HG02970 (cell line): ENCODE data around the gene KDM7A.
"Not testable (repeated sequence)": the region's sequence is repeated elsewhere in the genome, so short reads cannot be mapped to it uniquely, and the experiment has no call there.

ENCODE experiments used
- ATAC-seq: cut with Tn5 transposase; IDR thresholded peaks from one replicate; pipeline ENCODE4 v1.9.1; 2021; ENCODE audit warnings: mild to moderate bottlenecking, moderate library complexity, moderate number of reproducible peaks; ENCODE audit not compliant: unreplicated experiment, low FRiP score

The KDM7A gene

DNA sequence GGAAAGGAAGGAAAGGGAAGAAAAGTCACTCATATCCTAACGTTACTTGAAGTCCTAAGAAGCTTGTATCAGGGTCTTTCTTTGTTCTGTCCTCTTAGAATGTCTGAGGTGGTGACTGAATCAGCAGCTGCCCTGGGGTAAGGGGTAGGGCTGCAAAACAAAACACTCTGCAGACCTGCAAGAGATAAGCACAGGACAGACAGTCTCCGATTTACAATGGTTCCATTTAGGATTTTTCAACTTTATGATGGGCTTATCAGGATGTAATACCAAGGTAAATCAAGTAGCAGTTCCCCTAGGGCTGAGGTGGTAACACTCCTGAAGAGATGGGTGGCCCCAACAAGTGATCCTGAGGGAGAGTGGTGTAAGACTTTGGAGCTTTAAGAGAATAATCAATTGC lies 16.5 kb downstream of the KDM7A start:
- no peak for ATAC-seq

DNA sequence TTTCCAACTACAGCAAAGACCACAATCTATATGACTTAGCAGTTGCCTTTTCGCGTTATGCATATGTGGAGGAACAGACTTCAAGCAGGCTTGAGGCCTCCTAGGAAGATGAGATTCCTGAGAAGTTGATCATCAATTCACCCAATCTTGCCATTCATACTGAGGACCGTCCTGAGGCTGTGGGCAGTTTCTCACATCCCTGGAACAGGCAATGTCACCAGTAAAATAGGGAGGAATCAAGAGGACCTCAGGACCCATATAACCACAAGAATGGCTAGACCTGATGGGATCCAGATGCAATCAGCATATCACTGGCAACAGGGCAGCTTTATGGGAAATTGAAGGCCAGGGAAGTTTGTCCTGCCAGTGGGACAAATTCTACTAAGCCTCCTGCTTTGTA lies 17.3 kb downstream of the KDM7A start:
- no peak for ATAC-seq

DNA sequence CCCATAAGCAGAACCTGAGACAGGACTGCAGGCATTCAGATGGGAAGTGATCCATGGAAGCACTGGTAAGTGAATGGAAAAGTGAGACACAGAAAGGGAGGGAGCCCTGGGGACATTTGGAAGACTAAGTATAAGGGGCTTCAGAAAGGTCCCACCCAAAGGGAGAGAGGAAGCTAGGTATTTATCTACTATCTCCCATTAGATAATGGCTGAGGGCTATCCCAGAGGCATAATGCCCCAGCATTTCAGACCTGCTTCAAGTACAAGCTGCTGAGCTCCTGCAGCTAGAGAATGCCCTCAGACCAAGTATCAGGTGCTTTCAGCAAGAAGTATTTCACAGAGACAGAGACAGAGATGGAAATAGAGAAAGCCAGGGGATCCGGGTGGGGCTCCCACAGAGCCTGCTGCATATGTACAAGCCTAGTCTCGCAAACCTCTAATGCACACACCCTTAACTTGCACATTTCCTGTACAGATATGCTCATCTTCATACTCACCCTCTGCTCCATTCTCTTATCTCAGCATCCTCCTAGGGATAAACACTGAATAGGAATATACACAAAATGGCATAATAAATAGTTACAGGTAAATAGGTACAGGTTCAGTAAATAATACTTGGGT lies 20.2 kb downstream of the KDM7A start:
- no peak for ATAC-seq

DNA sequence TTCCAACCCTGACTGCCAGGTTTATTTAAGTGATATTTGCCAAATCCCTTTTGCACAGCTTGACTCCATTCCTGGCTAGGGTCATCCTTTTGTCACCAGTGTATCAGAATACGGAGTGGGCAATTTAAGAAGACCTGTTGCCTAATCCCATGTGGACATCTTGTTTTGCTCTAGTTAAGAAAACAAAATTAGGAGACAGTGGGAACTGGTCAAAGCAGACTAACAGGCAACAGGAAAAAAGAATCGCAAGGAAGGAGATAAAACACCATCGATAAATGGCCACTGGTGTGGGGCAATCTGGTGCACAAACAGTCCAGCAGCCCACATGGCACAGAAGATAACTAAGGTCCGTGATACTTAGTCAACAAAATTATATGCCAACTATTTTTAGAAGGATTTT lies 21.4 kb downstream of the KDM7A start:
- no peak for ATAC-seq

DNA sequence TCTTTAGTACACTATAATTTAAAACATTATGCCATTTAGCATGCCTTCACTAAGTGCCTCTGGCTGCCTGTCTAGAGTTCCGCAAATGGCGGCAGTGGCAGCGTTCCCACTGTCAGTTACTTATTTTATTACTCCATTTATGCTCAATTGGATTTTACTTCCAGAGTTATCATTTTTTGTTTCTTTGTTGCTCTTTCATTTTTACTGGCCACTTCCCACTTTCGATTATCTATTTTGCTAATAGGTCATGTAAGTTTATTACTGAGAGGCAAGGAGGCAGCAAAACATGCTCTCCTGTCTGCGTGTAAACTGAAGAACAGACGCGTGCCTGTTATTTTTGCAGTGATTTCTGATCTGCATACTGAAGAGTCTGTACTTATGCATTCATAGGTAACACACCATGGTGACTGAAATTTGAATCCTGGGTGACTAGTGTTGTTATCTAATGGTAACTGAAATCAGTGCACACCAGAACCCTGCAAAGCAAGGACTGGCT lies 23.1 kb downstream of the KDM7A start:
- no peak for ATAC-seq

DNA sequence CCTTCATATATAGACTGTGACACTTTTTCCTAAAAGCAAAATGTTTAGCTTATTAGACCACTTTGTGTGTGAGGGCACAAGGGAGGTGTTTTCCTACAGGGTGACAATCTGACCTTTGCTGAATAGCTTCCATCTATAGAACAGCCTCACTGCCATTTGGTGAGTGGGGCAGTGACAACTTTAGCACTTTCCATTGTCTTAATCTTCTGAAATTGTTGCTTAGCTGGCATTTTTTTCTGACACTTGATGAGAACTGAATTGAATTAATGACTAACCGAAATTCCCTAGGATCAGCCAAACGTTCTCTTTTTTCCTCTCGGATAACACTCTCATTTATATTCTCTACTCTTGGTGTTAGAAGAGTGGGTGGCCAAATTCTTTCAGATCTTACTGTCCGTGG lies 30.2 kb downstream of the KDM7A start:
- ATAC-seq: no peak

DNA sequence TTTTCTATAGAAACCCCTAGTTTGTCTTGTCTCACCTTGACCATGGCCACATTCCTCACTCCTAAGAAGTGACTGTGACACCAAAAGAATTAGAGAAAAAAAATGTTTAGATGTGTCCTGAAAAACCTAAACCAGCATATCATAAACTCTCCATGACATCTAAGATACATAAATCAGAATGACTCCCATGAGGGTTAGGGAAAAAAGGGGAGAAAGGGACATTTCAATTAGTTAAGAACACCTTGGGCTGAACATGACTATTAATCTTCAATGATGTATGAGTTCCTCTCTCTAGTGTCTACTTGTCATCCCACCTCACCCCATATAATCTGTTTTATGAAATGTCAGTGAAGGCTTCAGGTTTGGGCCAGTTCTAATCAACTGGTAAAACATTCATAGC lies 31.1 kb downstream of the KDM7A start:
- no peak for ATAC-seq

DNA sequence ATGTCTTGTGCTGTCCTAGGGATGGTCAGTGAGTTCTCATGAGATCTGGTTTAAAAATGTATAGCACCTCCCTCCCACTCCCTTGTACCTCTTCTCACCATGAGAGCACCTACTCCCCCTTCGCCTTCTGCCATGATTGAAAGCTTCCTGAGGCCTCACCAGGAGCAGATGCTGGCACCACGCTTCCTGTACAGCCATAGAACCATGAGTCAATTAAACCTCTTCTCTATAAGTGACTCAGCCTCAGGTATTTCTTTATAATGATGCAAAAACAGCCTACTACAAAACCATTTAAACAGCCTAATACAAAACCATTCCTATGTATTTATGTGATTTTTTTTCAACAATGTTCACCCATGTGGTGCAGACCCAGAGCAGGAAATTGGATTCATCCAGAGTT lies 32.0 kb downstream of the KDM7A start:
- ATAC-seq: no peak

DNA sequence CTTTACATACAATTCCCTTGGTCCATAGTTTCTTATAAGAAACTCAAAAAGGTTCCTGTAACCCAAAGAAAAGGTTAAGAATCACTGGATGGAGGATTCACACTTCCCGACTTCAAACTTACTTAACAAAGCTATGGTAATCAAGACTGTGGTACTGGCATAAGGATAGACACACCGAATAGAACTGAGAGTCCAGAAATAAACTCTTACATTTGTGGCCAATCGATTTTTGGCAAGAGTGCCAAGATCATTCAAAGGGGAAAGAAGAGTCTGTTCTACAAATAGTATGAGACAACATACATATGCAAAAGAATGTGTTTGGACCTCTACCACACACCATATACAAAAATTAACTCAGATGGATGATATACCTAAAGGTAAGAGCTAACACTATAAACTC lies 32.8 kb downstream of the KDM7A start:
- no peak for ATAC-seq

DNA sequence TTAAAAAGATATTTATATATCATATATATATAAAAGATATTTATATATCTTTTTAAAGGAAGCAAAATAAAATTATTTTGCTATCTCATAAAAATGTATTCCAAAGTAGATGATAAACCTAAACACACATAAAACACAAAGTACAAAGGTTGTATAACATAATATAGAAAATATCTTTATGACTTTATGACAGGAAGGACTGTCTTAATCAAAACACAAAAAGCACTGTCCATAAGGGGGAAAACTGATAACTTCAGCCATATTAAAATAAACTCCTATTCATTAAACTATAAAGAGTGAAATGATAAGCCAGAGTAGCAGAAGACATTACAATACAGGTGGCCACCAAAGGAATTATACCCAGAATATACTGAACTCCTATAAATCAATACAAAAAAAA lies 34.8 kb downstream of the KDM7A start:
- no peak for ATAC-seq

DNA sequence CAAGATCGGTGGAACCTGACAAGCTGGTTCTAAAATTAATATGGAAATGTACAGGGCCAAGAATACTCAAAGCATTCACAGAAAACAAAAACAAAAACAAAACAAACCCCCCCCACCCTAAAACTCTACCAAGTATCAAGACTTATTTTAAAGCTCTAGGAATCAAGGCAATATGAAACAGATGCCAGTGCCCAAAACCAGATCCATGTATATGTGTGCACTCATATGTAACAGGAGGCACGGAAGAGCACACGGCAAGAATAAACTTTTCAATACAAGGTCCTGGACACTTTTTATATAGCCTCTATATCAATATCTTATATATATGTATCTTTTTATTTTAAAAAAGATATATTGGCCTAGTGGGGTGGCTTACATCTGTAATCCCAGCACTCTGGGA lies 35.5 kb downstream of the KDM7A start:
- no peak for ATAC-seq

DNA sequence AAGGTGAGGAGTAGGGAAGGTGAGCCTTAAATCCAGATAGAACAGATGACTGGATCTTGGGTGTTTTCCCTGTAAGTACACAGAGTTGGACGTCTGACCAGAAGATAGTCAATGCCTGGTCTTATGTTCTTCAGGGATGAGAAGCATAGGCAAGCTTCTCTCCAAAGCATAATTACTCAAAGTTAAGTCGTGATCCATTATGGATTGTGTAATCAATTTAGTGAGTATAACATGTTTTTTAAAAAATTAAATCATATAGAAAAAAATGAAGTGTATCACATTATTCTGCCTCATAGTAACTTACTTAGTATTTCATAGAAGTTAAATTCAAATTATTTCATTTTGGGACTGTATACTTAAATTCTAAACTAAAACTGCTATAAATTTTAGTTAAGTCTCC lies 39.7 kb downstream of the KDM7A start:
- ATAC-seq: no peak

DNA sequence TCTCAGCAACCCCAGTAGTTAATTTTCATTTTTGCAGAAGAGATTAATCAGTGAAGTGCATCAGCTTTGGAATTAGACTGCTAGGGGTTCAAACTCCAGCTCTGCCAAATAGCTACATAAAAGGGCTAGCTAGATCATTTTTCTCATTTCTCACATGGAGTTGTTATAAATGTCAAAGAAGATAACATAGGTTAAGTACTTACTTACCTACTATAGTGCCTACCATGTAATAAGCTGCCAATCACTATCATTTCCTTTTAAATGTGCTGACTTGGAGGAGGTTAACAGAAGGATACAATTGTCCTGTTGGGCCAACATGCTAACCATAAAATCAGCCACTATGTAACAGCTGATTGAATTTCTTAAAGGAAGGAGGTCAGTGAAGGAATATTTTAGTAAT lies 40.7 kb downstream of the KDM7A start:
- ATAC-seq: no peak

DNA sequence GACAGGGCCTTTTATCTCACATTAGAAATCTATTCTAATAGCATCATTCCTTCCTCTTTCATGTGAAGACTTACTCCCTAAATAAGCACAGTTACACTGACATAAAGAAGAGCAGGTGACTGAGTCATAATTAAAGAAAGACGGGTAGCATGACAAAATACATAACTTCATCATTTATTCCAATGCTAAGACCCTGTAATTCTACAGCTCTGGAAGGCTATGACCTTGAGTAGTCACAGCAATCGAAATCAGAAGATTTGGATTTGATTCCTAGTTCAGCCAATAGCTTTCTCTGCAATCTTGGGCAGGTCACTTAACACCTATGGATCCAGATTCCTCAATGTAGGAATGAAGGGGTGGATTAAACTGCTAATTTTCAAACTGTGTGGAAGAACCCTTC lies 42.7 kb downstream of the KDM7A start:
- no peak for ATAC-seq

DNA sequence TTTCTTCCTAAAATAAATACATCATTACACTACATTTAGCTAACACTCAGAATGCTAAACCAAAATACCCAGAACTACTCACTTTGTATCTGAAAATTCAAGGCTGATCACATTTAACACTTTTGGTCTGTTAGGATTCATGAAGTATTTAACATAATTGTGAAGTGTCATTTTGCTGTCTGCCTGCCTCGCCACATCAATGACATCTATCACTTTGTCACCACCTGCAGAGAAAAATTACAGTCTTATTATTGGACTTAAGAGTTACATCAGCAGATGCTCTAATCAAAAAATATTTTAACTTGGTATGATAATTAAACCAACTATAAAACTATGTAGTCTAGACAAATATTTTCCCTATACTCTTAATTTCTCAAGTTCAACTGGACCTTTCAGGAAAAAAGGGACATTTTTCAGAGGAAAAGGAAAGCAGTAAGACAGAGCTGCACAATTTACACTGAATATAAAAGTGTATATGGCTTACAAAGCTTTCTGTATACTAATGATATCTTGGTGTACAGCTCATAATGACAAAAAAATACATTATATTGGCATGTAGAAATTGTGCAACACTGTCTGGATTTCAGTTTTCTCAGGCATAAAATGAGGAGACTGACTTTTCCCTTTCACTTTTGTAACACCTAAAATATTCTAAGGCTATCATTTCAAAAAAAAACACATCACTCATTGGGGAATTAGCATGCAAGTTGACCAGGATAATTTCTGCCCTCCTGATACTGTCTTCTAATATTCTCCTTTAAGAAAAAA lies 49.2 kb downstream of the KDM7A start:
- ATAC-seq: no peak

DNA sequence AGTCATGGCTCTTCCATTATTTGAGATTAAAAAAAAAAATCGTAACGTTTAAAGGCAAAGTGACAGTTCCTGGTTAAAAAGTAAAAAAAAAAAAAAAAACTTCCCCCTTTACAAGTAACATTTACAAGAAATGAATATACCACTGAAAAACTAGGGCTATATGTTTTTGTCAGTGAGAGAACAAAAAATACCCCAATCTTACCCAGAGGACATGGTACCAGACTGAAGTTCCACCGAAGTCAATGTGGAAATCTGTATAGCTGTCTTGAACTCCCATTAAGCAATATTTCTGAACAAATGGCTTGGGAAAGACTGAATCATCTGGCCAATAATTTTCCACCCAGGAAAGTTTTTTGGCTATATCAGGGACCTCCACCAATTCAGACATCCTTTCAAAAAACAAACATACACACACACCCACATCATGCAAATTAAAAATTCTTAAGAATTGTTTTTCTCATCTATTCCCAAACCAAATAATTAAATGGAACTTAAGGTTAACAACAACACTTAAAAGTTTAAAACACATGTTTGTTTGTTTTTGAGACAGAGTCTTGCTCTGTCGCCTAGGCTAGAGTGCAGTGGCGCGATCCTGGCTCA lies 50.2 kb downstream of the KDM7A start:
- no peak for ATAC-seq

DNA sequence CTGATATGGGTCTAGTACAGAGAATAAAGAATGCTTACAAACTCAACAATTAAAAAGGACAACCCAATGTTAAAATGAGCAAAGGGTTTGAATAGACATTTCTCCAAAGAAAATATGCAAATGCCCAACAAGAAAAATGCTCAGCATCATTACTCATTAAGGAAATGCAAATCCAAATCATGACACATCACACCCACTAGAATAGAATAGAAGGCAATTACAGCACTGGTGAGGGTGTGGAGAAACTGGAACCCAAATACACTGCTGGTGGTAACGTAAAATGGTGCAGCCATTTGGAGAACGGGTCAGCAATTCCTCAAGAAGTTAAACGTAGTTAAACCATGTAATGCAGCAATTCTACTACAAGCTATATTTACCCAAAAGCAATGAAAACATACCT lies 53.8 kb downstream of the KDM7A start:
- no peak for ATAC-seq

DNA sequence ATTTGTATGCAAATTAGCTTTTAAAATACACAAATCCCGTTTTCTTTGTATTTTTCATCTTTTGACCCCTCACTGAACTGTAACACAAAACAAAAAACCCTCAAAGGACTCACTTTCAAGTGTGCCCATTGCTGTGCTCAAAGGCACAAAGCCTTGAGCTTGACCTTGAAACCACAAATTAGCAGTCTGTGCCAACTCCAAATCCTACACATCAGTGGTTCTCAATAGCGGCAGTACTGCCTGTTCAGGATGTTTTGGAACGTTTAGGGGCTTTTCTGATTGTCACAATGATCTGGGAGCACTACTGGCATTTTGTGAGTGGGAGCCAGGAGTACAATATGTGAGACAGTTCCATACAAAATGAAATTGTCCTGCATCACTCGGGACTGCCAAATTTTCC lies 55.5 kb downstream of the KDM7A start:
- no peak for ATAC-seq

DNA sequence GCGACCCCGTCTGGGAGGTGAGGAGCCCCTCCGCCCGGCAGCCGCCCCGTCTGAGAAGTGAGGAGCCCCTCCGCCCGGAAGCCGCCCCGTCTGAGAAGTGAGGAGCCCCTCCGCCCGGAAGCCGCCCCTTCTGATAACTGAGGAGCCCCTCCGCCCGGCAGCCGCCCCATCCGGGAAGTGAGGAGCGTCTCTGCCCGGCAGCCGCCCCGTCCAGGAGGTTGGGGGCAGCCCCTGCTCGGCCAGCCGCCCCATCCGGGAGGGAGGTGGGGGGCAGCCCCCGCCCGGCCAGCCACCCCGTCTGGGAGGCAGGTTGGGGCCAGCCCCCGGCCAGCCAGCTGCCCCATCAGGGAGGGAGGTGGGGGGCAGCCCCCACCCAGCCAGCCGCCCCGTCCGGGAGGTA lies 62.0 kb downstream of the KDM7A start:
- not testable (repeated sequence) for ATAC-seq

DNA sequence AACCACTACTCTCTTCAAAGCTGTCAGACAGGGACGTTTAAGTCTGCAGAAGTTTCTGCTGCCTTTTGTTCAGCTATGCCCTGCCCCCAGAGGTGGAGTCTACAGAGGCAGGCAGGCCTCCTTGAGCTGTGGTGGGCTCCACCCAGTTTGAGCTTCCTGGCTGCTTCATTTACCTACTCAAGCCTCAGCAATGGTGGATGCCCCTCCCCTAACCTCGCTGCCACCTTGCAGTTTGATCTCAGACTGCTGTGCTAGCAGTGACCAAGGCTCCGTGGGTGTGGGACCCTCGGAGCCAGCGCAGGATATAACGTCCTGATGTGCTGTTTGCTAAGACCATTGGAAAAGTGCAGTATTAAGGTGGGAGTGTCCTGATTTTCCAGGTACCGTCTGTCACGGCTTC lies 68.0 kb downstream of the KDM7A start:
- ATAC-seq: not testable (repeated sequence)

DNA sequence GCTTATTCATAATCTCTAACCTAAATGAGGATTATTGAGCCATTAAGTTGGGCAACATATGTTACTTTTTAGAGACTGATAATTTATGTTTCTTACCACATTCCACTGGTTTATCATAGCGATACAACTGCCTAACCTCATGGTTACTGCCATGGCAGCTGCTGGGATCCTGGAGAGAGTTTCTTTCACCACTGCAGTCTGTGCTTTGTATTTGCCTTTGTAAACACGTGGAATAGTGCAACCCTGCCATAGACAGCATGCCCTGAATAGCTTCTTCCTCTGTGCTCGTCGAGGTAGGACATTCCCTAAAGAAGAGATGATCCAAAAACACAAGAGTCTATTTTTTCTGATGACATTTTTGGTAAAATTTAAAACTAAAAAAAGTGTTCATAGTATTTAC lies 80.3 kb downstream of the KDM7A start:
- no peak for ATAC-seq

DNA sequence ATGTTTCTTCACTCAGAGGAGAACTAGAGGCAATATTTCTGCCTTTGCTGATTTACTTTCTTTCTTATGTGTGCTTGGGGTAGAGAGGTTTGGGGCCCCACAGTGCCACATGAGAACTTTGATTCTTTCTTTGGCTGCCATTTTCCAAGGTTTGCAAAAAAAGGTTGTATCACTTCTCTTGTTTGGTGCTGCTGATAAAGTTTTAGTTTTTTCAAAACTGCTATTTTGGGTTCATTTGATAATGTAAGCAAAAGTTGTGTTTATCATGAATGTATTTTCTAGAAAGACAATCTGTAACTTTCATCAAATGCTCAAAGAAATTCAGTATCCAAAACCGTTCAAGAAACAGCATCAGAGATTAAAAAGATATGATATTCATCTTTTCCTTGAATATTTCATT lies 83.4 kb downstream of the KDM7A start:
- no peak for ATAC-seq
